Measurements from ENCODE around the gene FUT8.

FUT8 gene

DNA sequence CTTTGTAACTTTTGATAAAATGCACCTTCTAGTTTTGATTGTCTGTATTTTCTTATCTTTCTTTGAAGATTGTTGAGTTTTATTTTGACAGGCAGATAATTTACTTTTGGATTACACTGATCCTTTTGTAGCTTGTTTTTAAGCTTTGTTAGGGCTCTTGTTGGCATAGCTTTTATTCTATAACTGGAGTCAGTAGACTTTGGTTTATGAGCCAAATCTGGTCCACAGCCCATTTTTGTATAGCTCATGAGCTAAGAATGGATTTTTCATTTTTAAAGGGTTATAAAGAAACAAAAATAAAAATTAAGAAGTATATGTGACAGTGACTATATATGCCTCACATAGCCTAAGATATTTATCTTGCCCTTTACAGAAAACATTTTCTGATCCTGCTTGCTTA is 142.3 kb downstream of the FUT8 start:
- DNase-seq (ENCODE audit: extremely low read depth, low read depth), result no peak
- TF ChIP-seq, protein P1, sequence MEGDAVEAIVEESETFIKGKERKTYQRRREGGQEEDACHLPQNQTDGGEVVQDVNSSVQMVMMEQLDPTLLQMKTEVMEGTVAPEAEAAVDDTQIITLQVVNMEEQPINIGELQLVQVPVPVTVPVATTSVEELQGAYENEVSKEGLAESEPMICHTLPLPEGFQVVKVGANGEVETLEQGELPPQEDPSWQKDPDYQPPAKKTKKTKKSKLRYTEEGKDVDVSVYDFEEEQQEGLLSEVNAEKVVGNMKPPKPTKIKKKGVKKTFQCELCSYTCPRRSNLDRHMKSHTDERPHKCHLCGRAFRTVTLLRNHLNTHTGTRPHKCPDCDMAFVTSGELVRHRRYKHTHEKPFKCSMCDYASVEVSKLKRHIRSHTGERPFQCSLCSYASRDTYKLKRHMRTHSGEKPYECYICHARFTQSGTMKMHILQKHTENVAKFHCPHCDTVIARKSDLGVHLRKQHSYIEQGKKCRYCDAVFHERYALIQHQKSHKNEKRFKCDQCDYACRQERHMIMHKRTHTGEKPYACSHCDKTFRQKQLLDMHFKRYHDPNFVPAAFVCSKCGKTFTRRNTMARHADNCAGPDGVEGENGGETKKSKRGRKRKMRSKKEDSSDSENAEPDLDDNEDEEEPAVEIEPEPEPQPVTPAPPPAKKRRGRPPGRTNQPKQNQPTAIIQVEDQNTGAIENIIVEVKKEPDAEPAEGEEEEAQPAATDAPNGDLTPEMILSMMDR (IDR thresholded peaks at IDR 0.05; ENCODE audit: low read depth, low read length, missing control alignments), result no peak
- no peak overlapping the region for H3K4me3 ChIP-seq (replicated peaks; ENCODE audit: low read depth, low read length)

DNA sequence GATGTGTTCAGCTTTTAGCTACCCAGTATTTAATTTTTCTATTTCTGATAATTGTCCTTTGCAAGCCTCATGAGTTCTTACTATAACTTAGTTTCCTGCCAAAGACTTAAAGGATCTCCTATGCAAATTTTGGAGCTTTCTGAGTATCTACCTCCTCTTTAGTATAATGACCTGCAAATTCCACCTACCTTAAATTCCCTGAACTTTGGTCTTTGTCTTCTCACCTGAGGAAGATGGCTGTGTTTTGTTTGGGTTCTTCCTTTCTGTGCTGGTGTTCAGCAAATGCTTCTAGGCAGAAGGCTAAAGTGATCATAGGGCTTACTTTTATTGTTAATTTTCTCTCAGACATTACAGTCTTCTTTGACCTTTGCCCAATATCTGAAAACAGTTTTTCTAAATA is 142.8 kb downstream of the FUT8 start:
- DNase-seq (ENCODE audit: extremely low read depth, low read depth), result no peak
- TF ChIP-seq, protein P1 (IDR thresholded peaks at IDR 0.05; ENCODE audit: low read depth, low read length, missing control alignments), result no peak
- H3K4me3 ChIP-seq (replicated peaks; ENCODE audit: low read depth, low read length), result no peak overlapping the region

DNA sequence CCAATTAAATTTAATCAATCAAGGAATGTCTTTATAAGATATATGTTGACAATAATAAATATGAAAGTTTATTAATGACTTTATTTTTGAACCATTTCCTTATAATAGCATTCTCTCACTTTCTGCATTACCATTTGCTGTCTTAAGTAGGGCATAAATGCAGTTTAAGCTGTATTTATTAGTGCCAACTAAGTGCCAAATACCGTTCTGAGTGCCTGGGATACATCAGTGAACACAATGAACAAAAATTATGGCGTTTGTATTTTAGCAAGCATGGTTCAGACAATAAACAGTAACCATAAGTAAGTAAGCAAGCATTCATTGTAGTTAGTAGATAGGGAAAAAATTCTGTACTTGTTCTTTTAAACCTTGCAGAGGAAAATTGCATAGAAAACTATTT is 145.8 kb downstream of the FUT8 start:
- no peak for DNase-seq (ENCODE audit: extremely low read depth, low read depth)
- TF ChIP-seq, protein P1 (IDR thresholded peaks at IDR 0.05; ENCODE audit: low read depth, low read length, missing control alignments), result no peak
- no peak overlapping the region for H3K4me3 ChIP-seq (replicated peaks; ENCODE audit: low read depth, low read length)

DNA sequence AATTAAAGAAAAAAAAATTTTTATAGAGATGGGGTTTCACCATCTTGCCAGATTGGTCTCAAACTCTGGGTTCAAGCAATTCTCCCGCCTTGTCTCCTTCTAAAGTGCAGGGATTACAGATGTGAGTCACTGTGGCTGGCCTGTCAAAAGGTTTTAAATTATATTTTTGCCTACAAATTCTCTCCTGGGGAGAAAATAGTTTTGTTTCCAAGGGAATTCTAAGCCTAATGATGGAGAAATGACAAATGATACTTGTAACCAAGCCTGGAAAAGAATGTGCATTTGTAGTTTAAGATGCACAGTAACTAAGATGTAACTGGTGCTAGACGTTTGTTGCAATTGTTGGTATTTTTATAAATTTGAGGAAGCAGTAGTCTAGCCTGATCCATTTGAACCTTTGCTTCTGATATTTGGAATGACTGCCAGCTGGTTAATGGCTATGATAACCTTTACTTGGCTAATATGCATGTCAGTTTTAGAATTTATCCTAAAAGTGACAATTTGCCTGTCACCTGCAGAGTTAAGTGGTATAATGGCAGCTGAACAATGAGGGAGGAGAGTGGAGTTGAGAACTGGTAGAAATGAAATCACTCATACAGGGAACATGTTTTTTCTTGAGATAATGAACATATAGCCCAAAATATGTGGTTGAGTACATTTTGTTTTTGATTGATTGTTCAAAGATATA is 148.0 kb downstream of the FUT8 start:
- TF ChIP-seq, protein P1 (IDR thresholded peaks at IDR 0.05; ENCODE audit: low read depth, low read length, missing control alignments), result no peak

DNA sequence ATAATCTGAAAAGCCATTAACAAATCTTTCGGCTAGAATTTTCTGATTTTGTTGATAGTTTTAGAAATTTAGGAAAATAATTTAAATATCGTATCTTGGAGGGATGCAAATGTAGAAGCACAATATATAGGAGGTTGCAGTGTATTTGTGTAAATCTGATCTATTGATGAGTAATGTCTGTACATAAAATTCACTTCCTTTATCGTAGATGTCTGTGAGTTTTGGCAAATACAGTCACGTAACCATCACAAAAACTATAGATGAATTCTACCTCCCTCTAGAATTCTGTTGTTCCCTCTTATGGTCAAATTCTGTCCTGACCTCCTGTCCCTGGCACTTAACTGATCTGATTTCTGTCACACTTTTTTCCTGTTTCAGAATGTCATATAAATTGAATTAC is 151.8 kb downstream of the FUT8 start:
- TF ChIP-seq, protein P1 (IDR thresholded peaks at IDR 0.05; ENCODE audit: low read depth, low read length, missing control alignments), result no peak
- no peak for DNase-seq (ENCODE audit: extremely low read depth, low read depth)
- no peak overlapping the region for H3K4me3 ChIP-seq (replicated peaks; ENCODE audit: low read depth, low read length)

More for the DNA sequence above, 148.0 kb downstream of the FUT8 start:
- DNase-seq (ENCODE audit: extremely low read depth, low read depth), result no peak
- no peak overlapping the region for H3K4me3 ChIP-seq (replicated peaks; ENCODE audit: low read depth, low read length)

DNA sequence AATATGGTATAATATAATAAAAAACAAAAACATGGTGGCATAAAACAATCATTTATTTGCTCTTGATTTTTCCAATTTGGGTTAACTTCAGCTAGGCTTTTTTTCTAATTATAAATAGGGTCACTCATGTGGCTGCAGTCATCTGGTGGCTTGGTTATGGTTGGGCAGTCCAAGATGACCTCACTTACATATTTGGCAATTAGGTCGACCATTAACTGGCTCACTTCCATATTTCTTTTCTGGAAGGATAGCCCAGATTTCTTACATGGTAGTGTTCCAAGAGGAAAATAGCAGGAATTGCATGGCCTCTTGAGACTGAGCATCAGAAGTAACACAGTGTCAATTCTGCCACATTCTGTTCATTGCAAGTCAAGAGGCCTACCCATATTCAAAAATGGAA is 153.4 kb downstream of the FUT8 start:
- TF ChIP-seq, protein P1 (IDR thresholded peaks at IDR 0.05; ENCODE audit: low read depth, low read length, missing control alignments), result no peak
- peak; percentile 2 for DNase-seq (ENCODE audit: extremely low read depth, low read depth)

More for the DNA sequence above, 153.4 kb downstream of the FUT8 start:
- H3K4me3 ChIP-seq (replicated peaks; ENCODE audit: low read depth, low read length), result no peak overlapping the region
